GM06990 (cell line): ENCODE data around the gene SRPX.

Source experiments
- DNase-seq: peaks from one replicate; pipeline ENCODE4 v3.0.0-alpha.2; 2011; ENCODE audit not compliant: insufficient read length; ENCODE audit errors: extremely low read depth
- H3K27me3 ChIP-seq: replicated peaks from 2 replicates; pipeline ENCODE4 v1.6.0; 2011; ENCODE audit warnings: low read length; ENCODE audit not compliant: control insufficient read depth, insufficient read depth
- H3K36me3 ChIP-seq: 2 replicates; pipeline ENCODE4 v1.5.1; 2011; ENCODE audit warnings: low read length; ENCODE audit not compliant: control insufficient read depth, insufficient read depth
- H3K4me3 ChIP-seq: replicated peaks from 2 replicates; pipeline ENCODE4 v1.5.1; 2011; ENCODE audit warnings: low read depth, mild to moderate bottlenecking, control low read depth, low read length
- CTCF ChIP-seq: IDR thresholded peaks from 2 replicates; pipeline ENCODE4 v1.5.1; 2011; ENCODE audit warnings: low read length, control low read depth, mild to moderate bottlenecking, inconsistent platforms; ENCODE audit not compliant: insufficient read depth, poor library complexity, severe bottlenecking

The SRPX gene

GRCh38 chrX:38126179-38126578 lies 94.5 kb downstream of the SRPX start:
- no peak overlapping the region for H3K4me3 ChIP-seq
- TF ChIP-seq CTCF = no peak
- H3K27me3 ChIP-seq = no peaks in the 10 kb centered on the region
- DNase-seq = no peak
- H3K36me3 ChIP-seq = no peaks in the 10 kb centered on the region

- DNase-seq = no peak
- no peak for TF ChIP-seq CTCF
- H3K27me3 ChIP-seq = no peaks in the 10 kb centered on the region
- H3K4me3 ChIP-seq = no peak overlapping the region
- H3K36me3 ChIP-seq = no peaks in the 10 kb centered on the region
Measured at GRCh38 chrX:38124000-38124399, 96.7 kb downstream of the SRPX start.

- Histone ChIP-seq H3K36me3 (no peaks in the 10 kb centered on the region), H3K27me3 (no peaks in the 10 kb centered on the region), H3K4me3 (no peak overlapping the region)
- no peak for TF ChIP-seq CTCF
- no peak for DNase-seq
Measured at GRCh38 chrX:38117485-38117884, 103.2 kb downstream of the SRPX start.

GRCh38 chrX:38116706-38117105 lies 104.0 kb downstream of the SRPX start:
- no peak for DNase-seq
- no peak overlapping the region for H3K4me3 ChIP-seq
- H3K36me3 ChIP-seq = no peaks in the 10 kb centered on the region
- no peak for TF ChIP-seq CTCF
- no peaks in the 10 kb centered on the region for H3K27me3 ChIP-seq

GRCh38 chrX:38112566-38112965 lies 108.1 kb downstream of the SRPX start:
- DNase-seq = no peak
- Histone ChIP-seq H3K4me3 (no peak overlapping the region), H3K36me3 (no peaks in the 10 kb centered on the region), H3K27me3 (no peaks in the 10 kb centered on the region)
- TF ChIP-seq CTCF = no peak

- DNase-seq = no peak
- Histone ChIP-seq H3K27me3 (no peaks in the 10 kb centered on the region), H3K4me3 (no peak overlapping the region), H3K36me3 (no peaks in the 10 kb centered on the region)
- TF ChIP-seq CTCF = no peak
Measured at GRCh38 chrX:38111196-38111595, 109.5 kb downstream of the SRPX start.
